ENCODE data around the gene ALG1L2.
"Not testable (repeated sequence)": the region's sequence is repeated elsewhere in the genome, so short reads cannot be mapped to it uniquely, and the experiment has no call there.

DNA sequence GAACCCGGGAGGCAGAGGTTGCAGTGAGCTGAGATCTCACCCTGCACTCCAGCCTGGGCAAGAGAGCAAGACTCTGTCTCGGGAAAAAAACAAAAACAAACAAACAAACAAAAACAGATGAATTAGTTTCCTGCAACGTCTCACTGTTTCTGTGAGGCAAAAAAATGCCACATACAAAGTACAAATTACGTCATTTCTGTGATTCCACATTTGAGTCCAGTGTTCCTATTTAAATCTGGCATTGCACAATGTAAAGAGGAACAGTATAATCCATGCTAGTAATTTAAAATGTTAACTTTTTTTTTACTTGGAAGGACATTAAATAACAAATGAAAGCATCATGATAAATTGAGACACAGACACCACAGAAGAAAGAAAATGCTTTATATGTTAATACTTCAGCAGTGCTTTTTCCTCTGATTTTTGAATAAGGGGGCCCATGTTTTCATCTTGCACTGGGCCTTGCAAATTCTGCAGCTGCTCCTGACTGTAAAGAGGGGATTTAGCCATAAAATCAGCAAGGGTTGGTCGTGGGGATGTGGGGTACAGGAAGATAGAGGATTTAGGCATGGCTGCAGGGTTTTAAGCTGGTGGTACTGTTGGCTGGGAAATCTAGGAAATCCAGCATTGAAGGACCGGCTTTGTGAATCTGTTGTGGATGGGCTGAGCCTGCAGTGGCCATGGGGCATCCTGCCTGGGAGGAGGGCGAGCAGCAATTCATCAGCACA lies 1.9 kb downstream of the ALG1L2 start:
- not testable (repeated sequence) for TF ChIP-seq CHD1, RFX5, POLR2A, BHLHE40, MAFK (IDR thresholded peaks at IDR 0.05; ENCODE audit: low read depth, low read length)
- TF ChIP-seq, protein P1, sequence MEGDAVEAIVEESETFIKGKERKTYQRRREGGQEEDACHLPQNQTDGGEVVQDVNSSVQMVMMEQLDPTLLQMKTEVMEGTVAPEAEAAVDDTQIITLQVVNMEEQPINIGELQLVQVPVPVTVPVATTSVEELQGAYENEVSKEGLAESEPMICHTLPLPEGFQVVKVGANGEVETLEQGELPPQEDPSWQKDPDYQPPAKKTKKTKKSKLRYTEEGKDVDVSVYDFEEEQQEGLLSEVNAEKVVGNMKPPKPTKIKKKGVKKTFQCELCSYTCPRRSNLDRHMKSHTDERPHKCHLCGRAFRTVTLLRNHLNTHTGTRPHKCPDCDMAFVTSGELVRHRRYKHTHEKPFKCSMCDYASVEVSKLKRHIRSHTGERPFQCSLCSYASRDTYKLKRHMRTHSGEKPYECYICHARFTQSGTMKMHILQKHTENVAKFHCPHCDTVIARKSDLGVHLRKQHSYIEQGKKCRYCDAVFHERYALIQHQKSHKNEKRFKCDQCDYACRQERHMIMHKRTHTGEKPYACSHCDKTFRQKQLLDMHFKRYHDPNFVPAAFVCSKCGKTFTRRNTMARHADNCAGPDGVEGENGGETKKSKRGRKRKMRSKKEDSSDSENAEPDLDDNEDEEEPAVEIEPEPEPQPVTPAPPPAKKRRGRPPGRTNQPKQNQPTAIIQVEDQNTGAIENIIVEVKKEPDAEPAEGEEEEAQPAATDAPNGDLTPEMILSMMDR (conservative IDR thresholded peaks at IDR 0.05; ENCODE audit: low read depth, low read length), result not testable (repeated sequence)
